Stimulated activated CD8-positive, alpha-beta memory T cell treated with anti-CD3 and anti-CD28 coated beads, Interleukin-2, amount 100 ng/mL, for 1 hour (primary cell): ENCODE data around the gene DNM3.

Experiments used
- DNase-seq, 2 donors: peaks; one replicate each; pipeline ENCODE4 v3.0.0-alpha.2; 2020; ENCODE audit warnings: low read depth in 2 of 2

The DNM3 gene

DNA sequence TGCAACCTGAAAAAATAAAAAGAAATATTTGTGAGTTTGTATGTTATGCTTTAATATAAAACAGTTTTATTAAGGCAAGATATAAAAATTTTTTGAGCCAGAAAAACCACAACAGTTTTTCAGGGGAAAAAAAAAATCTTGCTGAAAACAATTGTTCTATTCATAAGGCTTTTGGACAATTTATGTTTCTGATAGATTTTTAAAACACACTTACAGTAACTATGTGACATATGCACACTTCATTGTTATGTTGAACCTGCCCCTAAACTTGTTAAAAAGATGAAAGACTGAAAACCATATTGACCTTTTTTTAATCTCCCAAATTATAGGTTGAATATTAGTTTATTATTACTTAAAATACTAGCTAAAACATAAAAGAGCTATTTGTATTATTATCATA is 299.3 kb downstream of the DNM3 start:
- DNase-seq = no peak

DNA sequence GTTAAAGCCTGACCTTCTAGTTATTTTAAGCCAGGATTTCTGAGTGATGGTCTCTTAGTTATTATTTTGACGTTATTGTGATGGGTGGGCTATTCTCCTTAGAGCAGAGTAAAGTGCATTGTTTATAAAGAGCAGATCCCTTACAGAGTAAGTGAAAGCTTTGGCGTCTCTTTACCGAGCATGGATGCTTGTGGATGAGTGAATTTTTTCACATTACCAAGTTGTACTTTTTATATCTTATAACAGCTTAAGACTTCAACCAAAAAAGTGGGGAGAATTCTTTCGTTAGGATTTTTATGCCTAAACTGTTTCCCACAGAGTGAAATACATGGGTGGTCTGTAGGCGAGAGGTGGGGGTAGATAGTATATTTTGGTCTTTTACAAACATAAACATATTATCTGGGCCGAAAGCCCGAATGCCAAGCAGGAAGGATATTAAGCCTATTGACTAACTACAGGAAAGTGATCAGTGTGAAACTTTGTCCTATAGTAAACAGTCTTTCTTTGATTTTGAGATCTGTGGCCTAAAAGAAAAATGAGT is 300.1 kb downstream of the DNM3 start:
- no peak for DNase-seq

DNA sequence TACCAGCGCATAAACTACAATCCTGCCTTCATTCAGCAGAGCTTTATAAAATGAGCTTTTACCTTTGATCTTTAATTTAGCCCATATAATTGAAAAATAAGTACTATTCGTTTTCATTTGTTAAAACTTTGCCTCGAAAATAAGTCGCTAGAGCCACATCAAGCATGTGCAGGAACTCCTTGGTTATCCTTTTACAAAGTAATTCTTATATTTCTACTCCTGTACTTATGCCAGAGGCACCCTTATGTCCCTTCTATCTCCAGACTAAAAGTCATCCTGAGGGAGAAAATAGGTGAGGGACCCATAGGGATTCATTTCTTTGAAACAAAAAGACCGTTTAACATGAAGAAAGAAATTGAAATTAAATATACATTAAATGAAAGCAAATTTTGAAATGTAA is 301.0 kb downstream of the DNM3 start:
- no peak for DNase-seq

DNA sequence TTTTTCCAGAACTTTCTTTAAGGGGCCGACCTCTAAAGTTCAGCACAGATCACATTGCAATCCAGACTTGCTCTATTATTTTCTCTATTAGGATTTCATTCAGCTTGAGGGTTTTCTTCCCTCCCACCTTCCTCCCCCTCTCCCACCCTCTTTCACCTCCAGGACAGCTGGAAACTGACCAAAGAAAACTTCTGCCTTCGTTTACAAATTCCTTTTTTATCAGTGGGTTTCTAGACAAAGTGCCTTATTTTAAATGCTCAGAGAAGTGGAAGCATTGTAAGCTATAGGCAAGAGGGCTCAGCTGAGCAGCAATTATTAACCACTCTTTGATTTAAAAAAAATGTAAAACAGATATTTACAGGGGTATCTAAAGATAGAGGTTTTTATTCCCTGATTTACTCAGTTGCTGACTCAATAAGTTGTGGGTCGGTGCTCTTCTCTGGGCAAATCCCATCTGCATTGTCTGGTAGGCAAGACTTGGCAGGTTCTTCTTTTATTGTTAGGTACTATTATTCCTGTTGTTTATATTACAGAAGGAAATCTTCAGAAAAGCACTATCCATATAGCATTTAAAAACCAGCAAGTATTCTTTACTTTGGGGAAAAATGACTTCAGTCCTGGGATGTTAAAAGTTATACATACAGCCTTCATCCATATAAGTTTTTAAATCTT is 302.2 kb downstream of the DNM3 start:
- no peak for DNase-seq

DNA sequence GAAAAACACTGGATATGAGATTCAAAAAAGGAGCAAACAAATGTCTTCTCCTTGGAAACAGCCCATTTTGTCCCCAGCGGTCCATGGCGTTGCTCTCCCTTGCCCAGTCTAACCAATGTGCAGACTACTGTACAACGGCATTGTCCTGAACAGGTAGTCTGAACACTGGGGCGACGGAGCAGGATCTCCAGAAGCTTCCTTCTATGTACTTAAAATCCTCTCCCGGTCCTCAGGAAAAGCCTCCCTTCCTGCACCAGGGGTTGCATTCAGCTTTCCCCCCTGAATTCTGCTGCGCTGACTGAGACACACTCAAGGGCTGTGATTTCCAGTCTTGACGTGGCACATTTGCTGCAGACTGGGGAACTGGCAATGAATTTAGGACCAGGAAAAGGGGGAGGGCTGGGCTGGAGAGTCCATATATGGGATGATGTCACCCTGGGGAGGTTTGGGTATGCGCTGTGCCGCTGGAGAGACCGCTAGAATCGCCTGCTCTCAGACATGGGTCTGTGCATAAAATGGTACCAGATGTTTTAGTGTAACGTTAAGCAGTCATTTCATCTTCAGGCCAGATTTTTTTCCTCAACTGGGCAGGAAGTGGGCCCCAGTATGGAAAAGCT is 303.3 kb downstream of the DNM3 start:
- no peak for DNase-seq

DNA sequence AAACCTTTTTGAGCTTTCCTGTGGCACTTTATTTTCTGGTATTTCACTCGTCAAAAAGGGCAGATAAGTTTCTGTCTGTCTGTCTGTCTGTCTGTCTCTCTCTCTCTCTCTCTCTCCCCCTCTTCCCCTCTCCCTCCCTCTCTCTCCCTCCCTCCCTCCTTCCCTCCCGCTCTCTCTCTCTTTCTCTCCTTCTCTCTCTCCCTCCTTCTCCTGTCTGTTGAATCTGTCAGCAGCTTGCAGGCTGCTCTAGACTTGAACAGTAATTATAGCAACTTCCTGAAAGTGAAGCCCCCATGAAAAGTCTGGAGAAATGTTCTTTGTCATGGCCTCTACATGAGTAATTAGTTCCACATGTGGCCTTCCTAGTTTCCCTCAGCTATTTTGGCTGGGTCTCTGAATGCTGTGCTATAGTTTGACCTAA is 303.9 kb downstream of the DNM3 start:
- DNase-seq = no peak

DNA sequence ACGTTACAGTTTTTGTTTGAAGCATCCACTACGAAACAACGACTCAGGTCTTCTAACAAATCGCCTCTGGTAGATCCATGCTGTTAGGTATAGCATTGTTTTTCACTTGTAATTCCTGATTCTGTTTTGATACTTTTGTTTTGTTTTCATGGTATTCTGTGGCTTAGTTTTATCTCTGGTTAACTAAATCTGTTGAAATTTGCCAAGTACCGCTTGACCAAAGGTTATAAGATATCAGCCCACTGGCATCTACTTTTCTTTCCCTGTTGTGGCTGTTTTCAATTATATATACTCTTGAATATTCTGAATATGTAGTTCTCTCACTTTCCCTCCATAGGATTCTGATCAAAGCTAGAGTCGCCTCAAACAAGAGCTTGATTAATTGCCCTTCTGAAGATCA is 304.4 kb downstream of the DNM3 start:
- DNase-seq = no peak

DNA sequence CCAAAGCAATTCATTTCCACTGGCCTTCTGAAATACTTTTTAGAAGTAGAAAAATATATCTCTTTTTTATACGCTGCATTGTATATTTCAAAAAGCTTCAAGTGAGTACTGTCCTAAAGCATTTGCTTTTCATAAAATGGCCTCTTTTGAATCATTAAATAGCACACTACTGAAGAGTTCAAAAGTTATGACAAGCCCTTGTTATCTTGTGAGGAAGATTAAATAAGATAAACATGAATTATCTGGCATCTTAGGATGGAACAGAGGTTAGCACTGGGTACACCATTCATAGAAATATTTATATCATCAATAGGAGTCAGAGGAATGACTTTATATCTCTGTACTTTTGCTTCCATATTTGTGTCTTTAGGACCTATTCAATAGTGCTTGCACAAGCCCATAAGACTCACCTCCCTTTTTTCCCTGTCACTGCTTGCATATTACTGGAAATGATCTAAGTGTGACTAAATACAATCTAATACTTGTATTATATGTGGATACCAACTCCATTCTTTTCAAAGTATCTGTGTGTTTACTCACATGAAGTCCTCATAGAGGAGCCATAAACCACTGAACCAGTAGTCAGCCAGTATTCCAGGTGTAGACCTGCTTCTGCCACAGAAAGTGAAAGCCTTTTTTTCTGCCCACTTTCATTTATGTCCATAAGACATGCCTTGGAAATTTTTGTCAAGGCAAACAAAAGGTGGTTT is 305.0 kb downstream of the DNM3 start:
- DNase-seq = no peak

DNA sequence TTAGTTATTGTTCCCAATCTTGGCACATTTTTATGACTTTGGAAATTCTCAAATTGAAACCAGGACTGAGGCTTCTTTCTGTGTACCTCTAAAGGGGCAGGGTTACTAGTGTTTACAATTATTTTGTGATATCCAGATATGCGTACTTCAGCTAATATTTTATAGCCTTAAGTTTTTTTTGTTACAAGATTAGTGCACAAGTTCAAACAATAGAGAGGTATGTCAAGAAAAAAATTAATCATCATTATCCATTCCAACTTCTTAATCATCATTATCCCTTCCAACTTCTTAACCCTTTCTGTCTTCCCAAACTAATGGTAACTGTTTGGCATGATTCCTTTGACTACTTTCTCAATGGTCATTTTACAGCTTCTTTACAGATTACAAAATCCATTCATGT is 306.2 kb downstream of the DNM3 start:
- no peak for DNase-seq

DNA sequence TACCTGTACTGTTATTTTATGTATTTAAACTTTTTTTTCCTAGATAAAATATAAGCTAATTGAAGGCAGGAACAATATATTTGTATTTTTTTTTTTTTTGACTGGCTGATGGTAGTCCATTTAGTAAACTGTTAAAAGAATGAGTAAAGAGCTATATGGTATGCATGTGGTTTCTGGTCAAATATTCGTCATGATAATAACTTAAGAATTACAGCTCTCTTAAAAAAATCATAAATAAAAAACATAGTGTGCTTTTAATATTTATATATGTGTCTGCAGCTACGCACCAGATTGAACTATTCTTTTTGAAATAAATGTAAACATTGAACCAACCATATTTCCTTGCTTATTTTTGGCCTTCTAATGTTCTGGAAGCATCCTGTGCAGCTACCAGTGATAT is 306.9 kb downstream of the DNM3 start:
- DNase-seq = no peak

DNA sequence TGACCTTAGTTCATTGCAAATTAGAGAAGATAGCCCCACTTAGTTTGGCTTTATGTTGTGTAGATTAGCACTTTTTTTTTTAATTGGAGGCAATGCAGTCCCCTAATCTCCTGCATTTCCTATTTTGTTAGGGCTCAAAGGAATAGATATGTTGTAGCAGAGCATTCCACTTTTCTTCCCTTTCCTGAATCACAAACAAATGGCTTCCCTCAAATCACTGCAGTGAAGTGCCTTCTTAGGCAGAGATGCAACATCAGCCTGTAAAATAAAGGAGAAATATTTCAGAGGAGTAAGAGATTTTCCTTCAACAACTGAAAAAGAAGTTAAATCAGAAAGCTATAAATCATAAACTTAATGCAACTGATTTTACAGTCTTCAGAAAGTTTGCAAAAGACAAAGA is 307.4 kb downstream of the DNM3 start:
- DNase-seq = no peak

DNA sequence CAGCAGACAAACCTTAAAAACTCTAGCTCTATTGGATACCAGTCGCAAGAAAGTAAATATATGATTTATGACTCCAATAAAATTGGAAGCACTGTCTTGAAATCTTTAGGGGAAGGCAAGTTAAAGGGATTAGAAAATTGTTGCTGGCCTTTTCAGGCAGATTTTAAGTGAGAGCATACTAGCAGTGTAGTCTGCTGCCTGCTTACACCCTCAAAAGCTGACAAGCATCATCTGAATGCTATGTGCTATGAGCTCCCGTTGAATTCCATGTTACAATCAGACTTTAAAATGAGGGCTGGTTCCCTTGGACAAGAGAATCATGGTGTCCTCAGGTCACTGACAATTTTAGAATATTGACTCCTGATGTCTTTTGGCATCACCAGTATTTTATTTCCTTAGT is 308.0 kb downstream of the DNM3 start:
- DNase-seq = no peak

DNA sequence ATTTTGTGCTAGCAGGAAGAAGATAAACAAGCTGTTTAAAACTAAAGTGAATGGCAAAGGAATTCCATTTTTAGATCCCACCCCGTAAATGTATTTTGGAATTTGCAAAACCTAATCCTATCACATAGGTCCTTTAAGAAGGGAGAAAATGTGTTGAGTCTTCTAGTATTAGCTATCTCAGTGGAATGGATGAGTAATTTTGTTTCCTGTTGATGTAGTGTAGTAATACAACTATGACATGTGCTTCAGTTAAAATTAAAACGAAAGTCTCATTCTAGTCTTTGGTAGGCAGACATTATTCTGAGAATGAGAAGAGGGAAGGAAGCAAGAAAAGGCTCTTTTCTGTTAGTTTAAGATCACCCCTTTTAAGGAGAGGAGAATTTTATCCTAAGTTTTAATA is 313.3 kb downstream of the DNM3 start:
- no peak for DNase-seq

DNA sequence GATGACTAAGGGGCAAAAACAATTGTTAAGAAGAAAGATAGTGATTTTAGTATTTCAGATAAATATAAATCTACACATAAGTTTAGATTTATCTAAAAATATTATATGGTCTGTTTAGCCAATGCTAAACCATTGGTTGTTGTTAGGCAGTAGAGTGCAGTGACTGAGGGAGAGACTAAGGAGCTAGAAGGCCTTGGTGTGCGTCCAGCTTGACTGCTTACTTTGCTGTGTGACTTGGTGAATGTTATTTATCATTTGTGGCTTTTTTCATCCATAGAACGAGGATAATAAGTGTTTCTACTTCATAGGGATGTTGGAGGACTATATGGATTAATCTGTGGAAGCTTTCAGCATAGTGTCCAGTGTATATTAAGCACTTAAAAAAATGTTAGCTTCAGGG is 314.5 kb downstream of the DNM3 start:
- DNase-seq = no peak

DNA sequence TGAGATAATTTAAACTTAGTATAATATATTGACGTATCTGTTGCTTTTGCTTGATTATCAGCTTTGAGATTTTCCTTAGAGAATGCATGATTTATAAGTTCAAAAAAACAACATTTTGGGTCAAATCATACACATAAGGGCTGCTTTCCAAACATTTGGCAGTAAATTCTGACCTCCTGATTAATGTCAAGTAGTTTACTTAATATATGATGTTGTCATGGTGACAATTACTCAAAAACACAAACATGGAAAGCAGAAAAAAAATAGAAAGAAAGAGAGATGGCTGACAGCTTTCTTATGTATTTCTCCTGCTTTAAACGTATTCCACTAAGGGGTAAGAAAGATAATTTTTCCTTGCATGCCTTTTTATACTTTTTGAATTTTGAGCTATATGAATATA is 320.9 kb downstream of the DNM3 start:
- no peak for DNase-seq

DNA sequence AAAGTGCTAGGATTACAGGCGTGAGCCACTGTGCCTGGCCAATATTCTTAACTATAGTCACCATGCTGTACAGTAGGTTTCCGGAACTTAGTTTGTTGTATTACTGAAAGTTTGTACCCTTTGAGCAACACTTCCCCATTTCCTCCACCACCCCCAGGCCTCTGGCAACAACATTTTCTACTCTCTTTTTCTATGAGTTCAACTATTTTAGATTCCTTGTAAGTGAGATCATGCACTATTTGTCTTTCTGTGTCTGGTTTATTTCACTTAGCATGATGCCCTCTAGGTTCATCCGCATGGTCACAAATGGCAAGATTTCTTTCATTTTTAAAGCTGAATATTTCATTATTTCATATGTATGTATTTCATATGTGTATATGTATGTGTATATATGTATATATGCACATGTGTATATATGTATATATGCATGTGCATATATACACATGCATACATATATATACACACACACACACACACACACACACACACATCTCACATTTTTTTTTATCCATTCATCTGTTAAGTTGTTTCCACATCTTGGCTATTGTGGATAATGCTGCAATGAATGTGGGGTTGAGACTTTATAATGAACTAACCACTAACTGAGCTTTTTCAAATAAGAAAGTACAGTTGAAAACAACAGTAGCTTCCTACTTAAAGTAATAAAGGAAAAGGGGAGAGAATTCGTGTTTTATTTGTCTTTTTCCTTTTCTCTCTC is 322.4 kb downstream of the DNM3 start:
- no peak for DNase-seq

DNA sequence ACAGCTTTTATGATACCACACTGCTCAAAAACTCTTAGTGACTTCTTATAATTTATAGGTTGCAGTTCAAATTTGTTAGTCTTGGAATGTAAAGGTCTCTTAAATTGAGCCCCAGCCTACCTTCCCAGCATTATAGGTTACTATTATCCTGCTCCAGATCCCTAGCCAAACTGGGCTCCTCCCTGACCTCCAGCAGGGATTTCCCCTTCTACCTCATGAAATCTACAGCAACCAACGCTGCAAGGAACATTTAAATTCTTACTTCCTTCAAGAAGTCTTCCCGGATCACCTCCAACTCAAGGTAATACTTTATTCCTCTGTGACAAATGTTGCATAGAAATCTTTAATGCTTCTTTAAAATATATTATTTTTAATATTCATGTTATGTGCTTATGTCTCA is 324.1 kb downstream of the DNM3 start:
- DNase-seq = no peak

DNA sequence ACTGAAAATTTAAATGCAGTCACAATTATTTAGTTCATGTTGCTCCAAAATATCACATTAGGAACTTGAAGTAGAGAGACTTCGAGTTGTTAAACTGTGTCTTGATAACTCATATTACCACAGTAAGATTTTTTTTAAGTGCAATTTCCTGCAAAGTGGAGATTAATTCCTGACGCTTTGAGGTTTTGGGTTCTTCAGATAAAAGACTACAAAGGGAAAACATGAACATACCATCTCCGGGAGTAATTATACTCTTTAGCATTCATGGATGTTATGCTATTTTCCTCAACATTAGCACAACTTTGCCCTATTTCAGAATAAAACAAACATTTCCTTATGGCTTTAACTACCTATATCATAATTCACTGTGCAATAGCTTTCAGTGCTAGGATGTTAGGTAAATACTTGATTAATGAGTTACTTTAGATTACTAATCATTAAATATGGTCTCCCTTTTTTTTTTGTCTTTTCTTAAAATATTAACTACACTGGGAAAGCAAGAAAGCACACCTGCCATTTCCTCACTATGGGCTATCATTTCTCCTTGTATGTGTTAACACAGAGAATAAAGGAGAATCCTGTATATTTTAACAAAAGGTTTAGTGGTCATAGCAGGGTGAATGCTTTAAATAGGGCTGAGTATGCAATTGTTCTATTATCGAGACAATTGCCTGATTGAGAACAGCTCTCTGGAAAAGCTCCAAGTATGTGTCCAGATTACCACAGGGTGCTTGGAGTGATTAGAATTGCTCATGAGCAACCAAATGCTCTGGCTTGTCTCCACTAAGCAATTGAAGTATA is 326.7 kb downstream of the DNM3 start:
- DNase-seq = no peak

DNA sequence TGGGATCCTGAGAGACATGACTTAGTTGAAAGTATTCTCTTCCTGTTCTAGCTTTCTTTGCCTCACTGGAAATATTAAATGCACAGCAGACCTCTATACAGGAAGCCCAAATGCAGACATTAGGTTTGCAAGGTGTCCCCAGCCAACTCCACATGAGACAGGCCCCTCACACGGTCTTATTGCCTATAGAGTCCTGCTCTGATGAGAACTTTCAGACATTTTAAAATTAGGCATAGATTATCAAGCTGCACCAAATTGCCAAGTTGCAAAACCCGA is 327.2 kb downstream of the DNM3 start:
- DNase-seq = no peak

DNA sequence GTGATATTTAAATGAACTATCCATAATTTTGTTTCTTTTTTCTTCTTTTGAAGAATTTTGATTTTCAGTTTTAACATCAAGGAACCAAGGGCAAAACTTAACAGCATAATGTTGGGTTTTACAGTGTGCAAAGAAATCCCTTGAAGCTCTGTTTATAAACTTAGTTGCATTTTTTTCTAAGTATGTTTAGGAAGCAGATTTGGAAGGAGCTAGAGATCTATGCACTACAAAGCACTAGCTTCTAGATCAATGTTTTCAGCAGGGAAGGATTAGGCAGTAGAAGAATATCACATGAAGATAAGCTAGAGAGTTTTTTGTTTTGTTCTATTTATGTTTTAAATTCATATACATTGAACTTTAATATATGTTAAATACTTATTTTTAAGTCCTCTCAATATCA is 328.5 kb downstream of the DNM3 start:
- no peak for DNase-seq

DNA sequence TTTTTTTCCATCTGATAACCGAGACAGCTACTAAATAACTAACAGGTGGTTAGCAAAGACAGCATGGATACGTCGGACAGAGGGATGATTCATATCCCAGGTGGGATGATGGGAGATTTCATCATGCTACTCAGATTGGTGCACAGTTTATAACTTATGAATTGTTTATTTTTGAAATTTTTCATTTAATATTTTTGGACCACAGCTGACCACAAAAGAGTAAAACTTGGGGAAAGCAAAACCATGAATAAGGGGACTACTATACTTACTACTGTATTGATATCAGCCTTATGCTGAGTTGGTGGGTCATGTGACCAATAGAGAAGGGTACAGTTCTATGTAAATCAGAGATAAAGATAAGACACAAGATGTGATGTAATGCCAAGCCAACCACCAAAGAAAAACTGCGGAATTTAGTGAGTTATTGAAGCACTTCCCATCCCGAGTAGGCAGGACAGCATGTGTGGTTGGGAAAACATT is 331.1 kb downstream of the DNM3 start:
- no peak for DNase-seq

DNA sequence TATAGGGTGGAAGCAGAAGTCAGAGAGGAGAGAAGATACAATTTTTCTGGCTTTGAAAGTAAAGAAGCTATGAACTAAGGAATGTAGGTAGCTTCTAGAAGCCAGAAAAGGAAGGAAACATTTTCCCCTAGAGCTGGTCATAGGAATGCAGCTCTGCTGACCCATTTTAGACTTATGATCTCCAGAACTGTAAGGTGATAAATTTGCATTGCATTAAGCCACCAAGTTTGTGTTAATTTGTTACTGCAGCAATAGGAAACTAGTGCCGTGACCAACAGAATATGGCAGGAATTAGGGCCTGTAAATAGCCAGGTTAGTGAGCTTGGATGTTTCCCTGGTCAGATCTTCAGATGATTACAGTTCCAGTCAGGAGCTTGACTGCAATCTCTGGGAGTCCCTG is 334.9 kb downstream of the DNM3 start:
- DNase-seq = no peak
